Endothelial cell of umbilical vein (primary cell): ENCODE data around the gene WDR6. TPM values are rescaled to one million over a fixed set of nuclear protein-coding genes. Genes with fewer than 3 reads are reported as not detected.

Source experiments
- Bru-seq: library from RNA; stranded (reverse); fragments of 400-500 nt; gene quantifications from one replicate; lab custom pipeline; 2021; lab: Mats Ljungman, UMichigan
- BruChase-seq, 2 experiments: library from RNA; stranded (reverse); fragments of 400-500 nt; gene quantifications; one replicate each; lab custom pipeline; 2021; lab: Mats Ljungman, UMichigan
- BruUV-seq: library from RNA; stranded (reverse); fragments of 400-500 nt; replicated peaks from 2 replicates; lab custom pipeline; 2021; lab: Mats Ljungman, UMichigan
- CTCF ChIA-PET: fragments of 300-600, 350-600 bp; sonication (Branson Sonifier 250); formaldehyde crosslinking; loops from one replicate; lab custom pipeline; 2021; ENCODE audit warnings: antibody characterized with exemption, inconsistent platforms; lab: Charles Lee
- POLR2A ChIA-PET: fragments of 300-600, 350-600 bp; sonication (Branson Sonifier 250); formaldehyde crosslinking; loops from one replicate; lab custom pipeline; 2021; ENCODE audit warnings: antibody characterized with exemption, inconsistent platforms; lab: Charles Lee
- DNase-seq: peaks from one replicate; pipeline ENCODE4 v3.0.0-alpha.2; 2011; ENCODE audit warnings: low read depth, low spot score
- FAIRE-seq: peaks from 2 replicates; lab custom pipeline; 2011; peaks lifted over from hg19 to GRCh38; lab: Jason Lieb, UNC
- H2AFZ ChIP-seq: 2 replicates; pipeline ENCODE4 v1.6.0; 2012; ENCODE audit warnings: low read depth, low read length, control low read depth, inconsistent platforms
- H3K27ac ChIP-seq: 2 replicates; pipeline ENCODE4 v1.5.1; 2011; ENCODE audit warnings: low read depth, mild to moderate bottlenecking, control low read depth, low read length, moderate library complexity; ENCODE audit not compliant: insufficient read depth
- H3K27me3 ChIP-seq, 2 experiments: 2 replicates each; pipeline versions ENCODE4 v1.6.0 to v1.6.1; 2011; ENCODE audit warnings: low read length in 2 of 2, mixed read lengths in 1 of 2; ENCODE audit not compliant: control insufficient read depth in 2 of 2, insufficient read depth in 2 of 2
- H3K36me3 ChIP-seq, 2 experiments: 2 replicates in 1 of 2; 3 replicates in 1 of 2; pipeline ENCODE4 v1.5.1; 2011; ENCODE audit warnings: low read length in 2 of 2, mild to moderate bottlenecking in 1 of 2, moderate library complexity in 1 of 2; ENCODE audit not compliant: control insufficient read depth in 2 of 2, insufficient read depth in 2 of 2; ENCODE audit errors: extremely low read depth in 1 of 2
- H3K4me1 ChIP-seq: 3 replicates; pipeline ENCODE4 v1.5.1; 2011; ENCODE audit warnings: mild to moderate bottlenecking, low read length; ENCODE audit not compliant: control insufficient read depth, insufficient read depth; ENCODE audit errors: extremely low read depth
- H3K4me2 ChIP-seq: 2 replicates; pipeline ENCODE4 v1.6.1; 2011; ENCODE audit warnings: low read length, control low read depth, mixed read lengths; ENCODE audit not compliant: insufficient read depth
- H3K4me3 ChIP-seq, 3 experiments: fragments of 200-600 bp in 1 of 3; sonication (generic), shearing (Covaris generic) in 1 of 3; replicated peaks in 1 of 3; 2 replicates each; pipeline ENCODE4 v1.5.1; 2011 to 2016; ENCODE audit warnings: control low read depth in 3 of 3, low read length in 3 of 3, mild to moderate bottlenecking in 2 of 3, inconsistent platforms in 1 of 3, low read depth in 1 of 3, moderate library complexity in 1 of 3; ENCODE audit not compliant: insufficient read depth in 1 of 3
- H3K79me2 ChIP-seq: 2 replicates; pipeline ENCODE4 v1.6.0; 2012; ENCODE audit warnings: low read length, inconsistent platforms; ENCODE audit not compliant: control insufficient read depth, insufficient read depth
- H3K9ac ChIP-seq: replicated peaks from 2 replicates; pipeline ENCODE3; 2011; ENCODE audit warnings: low read length, control low read depth; ENCODE audit not compliant: insufficient read depth; ENCODE audit errors: extremely low read depth
- H3K9me1 ChIP-seq: replicated peaks from 3 replicates; pipeline ENCODE4 v1.6.0; 2011; ENCODE audit warnings: mild to moderate bottlenecking, low read length; ENCODE audit not compliant: control insufficient read depth, insufficient read depth; ENCODE audit errors: extremely low read depth
- H3K9me3 ChIP-seq: replicated peaks from 2 replicates; pipeline ENCODE4 v1.5.1; 2012; ENCODE audit warnings: low read length, inconsistent platforms; ENCODE audit not compliant: control insufficient read depth, insufficient read depth
- H4K20me1 ChIP-seq: replicated peaks from 2 replicates; pipeline ENCODE3; 2011; ENCODE audit warnings: mild to moderate bottlenecking, low read length; ENCODE audit not compliant: control insufficient read depth, insufficient read depth; ENCODE audit errors: extremely low read depth
- CTCF ChIP-seq, 2 donors: IDR thresholded peaks; 1 replicate in 1 of 2; 2 replicates in 1 of 2; pipeline ENCODE4 v1.5.1; 2011; ENCODE audit warnings: low read length in 2 of 2, mild to moderate bottlenecking in 2 of 2, moderate library complexity in 2 of 2, control low read depth in 1 of 2, inconsistent platforms in 1 of 2, low read depth in 1 of 2; ENCODE audit not compliant: insufficient read depth in 1 of 2; ENCODE audit errors: extremely low read depth in 1 of 2
- EZH2 ChIP-seq: IDR thresholded peaks from 2 replicates; pipeline ENCODE4 v1.6.1; 2012; ENCODE audit warnings: borderline replicate concordance, low read depth, mild to moderate bottlenecking, moderate library complexity, low read length, inconsistent platforms; ENCODE audit not compliant: severe bottlenecking
- FOS ChIP-seq: IDR thresholded peaks from 2 replicates; pipeline ENCODE4 v1.6.1; 2011; ENCODE audit warnings: mild to moderate bottlenecking, low read length, moderate library complexity, borderline replicate concordance; ENCODE audit not compliant: insufficient read depth
- GATA2 ChIP-seq: IDR thresholded peaks from 2 replicates; pipeline ENCODE4 v1.7.0; 2011; ENCODE audit warnings: low read depth, mild to moderate bottlenecking, moderate library complexity, mixed read lengths, low read length; ENCODE audit not compliant: insufficient read length, insufficient read depth
- JUN ChIP-seq: IDR thresholded peaks from 2 replicates; pipeline ENCODE4 v1.6.1; 2011; ENCODE audit warnings: borderline replicate concordance, low read depth; ENCODE audit not compliant: insufficient read length, insufficient read depth
- MYC ChIP-seq: IDR thresholded peaks from one replicate; pipeline ENCODE4 v1.6.1; 2011; ENCODE audit warnings: mild to moderate bottlenecking, low read depth, low read length
- POLR2A ChIP-seq: IDR thresholded peaks from 2 replicates; pipeline ENCODE4 v1.6.1; 2012; ENCODE audit warnings: low read depth, mild to moderate bottlenecking, control low read depth, low read length
- POLR2AphosphoS5 ChIP-seq: IDR thresholded peaks from 2 replicates; pipeline ENCODE4 v1.6.1; 2012; ENCODE audit warnings: low read depth, mild to moderate bottlenecking, control low read depth, low read length, moderate library complexity; ENCODE audit not compliant: insufficient read depth
- dilution Hi-C: fragments of 300-500 bp; cut with MboI; formaldehyde crosslinking; loops from one replicate; pipeline ENCODE4 v1.15.0; 2019; ENCODE audit warnings: low sequenced_read_pairs; ENCODE audit not compliant: extremely low pct_ligation_motif_present
- intact Hi-C: fragments of 100-400 bp; cut with micrococcal nuclease; formaldehyde crosslinking; loops from one replicate; pipeline ENCODE4 v1.10.0; 2022
- long read RNA-seq: library from polyadenylated mRNA; stranded (forward); transcript quantifications from one replicate; pipeline ENCODE4 v2.0.0, GENCODE V29; 2021
- polyA minus RNA-seq, 3 experiments: library from RNA; depleted of rRNA, polyadenylated mRNA; stranded (reverse); fragments of >200 nt; gene quantifications; 1 replicate in 1 of 3; 2 replicates in 2 of 3; pipeline ENCODE4 v1.2.3, GENCODE V29; 2011
- polyA plus RNA-seq, 4 experiments: library from polyadenylated mRNA; depleted of rRNA in 3 of 4; stranded (reverse) in 3 of 4; unstranded in 1 of 4; fragments of >200 nt; gene quantifications; 2 replicates each; pipeline versions ENCODE4 v1.2.1 to v1.2.3, GENCODE V29; 2011 to 2012; ENCODE audit warnings: missing spikeins in 1 of 4
- total RNA-seq: library from RNA; stranded (reverse); gene quantifications from 2 replicates; pipeline ENCODE4 v1.2.3, GENCODE V29; 2021
- TF ChIP-seq, protein P1 (sequence below): IDR thresholded peaks from 2 replicates; pipeline ENCODE4 v1.6.1; 2011; ENCODE audit not compliant: insufficient read depth, insufficient read length

Gene WDR6
- total RNA-seq (161 and 192 TPM in 2 replicates), polyA plus RNA-seq (319 and 337 TPM in 2 replicates), polyA minus RNA-seq (292 and 353 TPM in 2 replicates), Bru-seq, nascent RNA (percentile 79 among the genes with signal in this experiment), BruChase-seq, experiment 1, labeled RNA remaining after a 6-hour chase (percentile 99 among the genes with signal in this experiment), BruChase-seq, experiment 2, labeled RNA remaining after a 2-hour chase (percentile 97 among the genes with signal in this experiment)
- polyA plus RNA-seq (2011; cell fraction: cytosol; rRNA removed) = 116 and 132 TPM in 2 replicates
- polyA plus RNA-seq (2011; cell fraction: nucleus; rRNA removed) = 987 and 1,038 TPM in 2 replicates
- 109 and 131 TPM in 2 replicates for polyA plus RNA-seq (2012)
- 51.5 TPM for polyA minus RNA-seq (2011; cell fraction: cytosol; rRNA and poly(A)+ RNA removed)
- 147 and 154 TPM in 2 replicates for polyA minus RNA-seq (2011; cell fraction: nucleus; rRNA and poly(A)+ RNA removed)
- long read RNA-seq, full-length matches to known transcripts = 105 of 160 reads
- long read RNA-seq, partial matches to known transcripts = 44 of 160 reads
- long read RNA-seq, other reads (novel, unspliced or antisense) = 11 of 160 reads

GRCh38 chr3:49007068-49007770, at the start of gene WDR6:
TSS of gene WDR6 (plus strand) at chr3:49007391. CDS start at chr3:49007432, 41 bp downstream.
- Histone ChIP-seq H4K20me1 (no peaks in the 10 kb centered on the region), H3K9me3 (no peaks in the 10 kb centered on the region), H3K9me1 (no peaks in the 10 kb centered on the region), H3K4me2 (peak within 1 kb of the TSS; percentile 71), H3K4me1 (peaks cover 15% of the 10 kb centered on the region), H2AFZ (peak within 1 kb of the TSS; percentile 72), H3K4me3 (peak within 1 kb of the TSS; percentile 39 to 93 (median 46)), H3K79me2 (peaks cover 28% of the 10 kb centered on the region), H3K27ac (peak within 1 kb of the TSS; percentile 57), H3K27me3 (no peaks in the 10 kb centered on the region), H3K36me3 (peaks cover 0 to 8% of the 10 kb centered on the region in 2 experiments), H3K9ac (peak within 1 kb of the TSS; percentile 96)
- dilution Hi-C loops = no loop called here
- BruUV-seq = no TSS peak
- DNase-seq (peak; percentile 98), FAIRE-seq (peak; percentile 96)
- ChIA-PET CTCF (interaction anchor here (0.9 to 12.8 kb wide), 10 partner anchors 9 to 442 kb away, joined by 3 to 254 read pairs (median 8); partner anchors contain the start of genes DALRD3, IMPDH2, NDUFAF3 and P4HTM), POLR2A (interaction anchor here (0.6 to 3.7 kb wide), 9 partner anchors 10 to 127 kb away, joined by 4 to 40 read pairs (median 10); partner anchors contain the start of genes DALRD3, IMPDH2, NDUFAF3 and P4HTM)
- TF ChIP-seq, protein P1, sequence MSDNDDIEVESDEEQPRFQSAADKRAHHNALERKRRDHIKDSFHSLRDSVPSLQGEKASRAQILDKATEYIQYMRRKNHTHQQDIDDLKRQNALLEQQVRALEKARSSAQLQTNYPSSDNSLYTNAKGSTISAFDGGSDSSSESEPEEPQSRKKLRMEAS = peak; percentile 84
- TF ChIP-seq POLR2AphosphoS5 (peak; percentile 89), MYC (no peak), JUN (no peak), GATA2 (no peak), POLR2A (peak; percentile 89), FOS (no peak), CTCF (IDR thresholded peaks at IDR 0.05; ENCODE audit: extremely low read depth in 1 of 2, insufficient read depth in 1 of 2, low read depth in 1 of 2, low read length in 2 of 2) (peak; percentile 22 to 30), EZH2 (no peak)
- intact Hi-C loops = loop anchor here (1.0 kb wide), 3 partner anchors 14 to 22 kb away; partner anchors contain the start of gene IMPDH2
